ENCODE measurements around the gene TBL2.
"Not testable (repeated sequence)": the region's sequence is repeated elsewhere in the genome, so short reads cannot be mapped to it uniquely, and the experiment has no call there.

The TBL2 gene

DNA sequence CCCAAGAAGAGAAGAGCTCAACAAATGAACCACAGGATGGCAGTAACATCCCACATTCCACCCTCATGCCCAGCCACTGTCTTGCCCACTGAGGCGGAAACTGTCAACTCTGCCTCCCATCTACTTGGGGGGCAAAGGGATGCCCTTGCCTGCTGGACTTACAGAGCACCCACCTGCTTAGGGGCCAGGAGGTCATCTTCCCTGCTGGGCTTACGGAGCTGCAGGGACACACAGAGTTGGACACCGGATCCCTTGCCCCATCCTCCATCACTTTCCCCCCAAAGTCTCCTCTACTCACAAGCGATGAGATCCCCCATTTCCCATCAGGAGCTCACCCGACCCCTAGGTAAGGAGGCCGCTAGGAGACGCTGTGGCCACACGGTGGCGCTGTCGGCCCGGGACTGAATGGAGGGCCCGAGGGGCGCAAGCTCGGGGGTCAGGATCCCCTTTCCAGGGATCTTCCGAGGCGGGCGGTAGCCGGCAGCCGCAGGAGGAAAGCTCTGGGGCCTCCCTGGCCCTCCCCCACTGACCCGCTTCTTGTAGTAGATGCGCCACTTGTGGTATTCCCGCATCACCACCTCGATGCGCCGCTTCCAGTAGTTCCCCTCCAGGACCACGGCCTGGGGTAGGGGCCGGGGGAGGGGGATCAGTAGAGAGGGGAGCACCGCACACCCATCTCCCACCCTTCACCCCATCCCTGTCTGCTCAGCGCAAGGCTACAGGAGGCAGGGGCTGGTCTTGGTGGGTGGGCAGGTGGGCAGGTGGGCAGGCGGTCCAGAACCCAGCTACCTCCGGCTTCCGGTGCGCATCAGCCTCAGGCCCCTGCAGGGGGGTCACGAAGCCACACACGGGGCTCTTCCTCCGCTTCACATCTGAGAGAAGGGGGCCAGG lies 28.7 kb upstream of the TBL2 start:
- peak; percentile 20 for DNase-seq (ENCODE audit: low read depth)

- no peak for DNase-seq (ENCODE audit: low read depth)
These were observed 27.3 kb upstream of the TBL2 start for GRCh38 chr7:73605601-73606220.

- no peak for DNase-seq (ENCODE audit: low read depth)
These were observed 24.6 kb upstream of the TBL2 start for GRCh38 chr7:73602721-73603651.

DNA sequence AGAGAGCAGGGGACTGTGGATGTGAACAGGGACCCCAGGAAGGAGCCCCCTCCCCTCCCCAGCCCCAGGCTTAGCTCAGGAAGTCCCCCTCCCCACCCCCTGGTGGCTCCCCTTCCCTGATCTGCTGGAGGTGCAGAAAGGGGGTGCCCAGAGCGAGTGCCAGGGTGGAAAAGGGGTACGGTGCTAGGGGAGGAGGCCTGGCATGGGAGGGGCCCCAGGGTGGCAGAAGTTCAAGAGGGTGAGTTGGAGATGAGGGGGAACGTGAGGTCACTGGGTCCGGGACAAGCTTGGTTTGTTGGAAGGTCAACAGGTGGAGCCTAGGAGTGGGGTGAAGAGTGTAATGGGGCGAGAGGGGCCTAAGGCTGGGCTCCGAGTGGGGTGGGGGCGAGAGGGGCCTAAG lies 21.5 kb upstream of the TBL2 start:
- no peak for DNase-seq (ENCODE audit: low read depth)

DNA sequence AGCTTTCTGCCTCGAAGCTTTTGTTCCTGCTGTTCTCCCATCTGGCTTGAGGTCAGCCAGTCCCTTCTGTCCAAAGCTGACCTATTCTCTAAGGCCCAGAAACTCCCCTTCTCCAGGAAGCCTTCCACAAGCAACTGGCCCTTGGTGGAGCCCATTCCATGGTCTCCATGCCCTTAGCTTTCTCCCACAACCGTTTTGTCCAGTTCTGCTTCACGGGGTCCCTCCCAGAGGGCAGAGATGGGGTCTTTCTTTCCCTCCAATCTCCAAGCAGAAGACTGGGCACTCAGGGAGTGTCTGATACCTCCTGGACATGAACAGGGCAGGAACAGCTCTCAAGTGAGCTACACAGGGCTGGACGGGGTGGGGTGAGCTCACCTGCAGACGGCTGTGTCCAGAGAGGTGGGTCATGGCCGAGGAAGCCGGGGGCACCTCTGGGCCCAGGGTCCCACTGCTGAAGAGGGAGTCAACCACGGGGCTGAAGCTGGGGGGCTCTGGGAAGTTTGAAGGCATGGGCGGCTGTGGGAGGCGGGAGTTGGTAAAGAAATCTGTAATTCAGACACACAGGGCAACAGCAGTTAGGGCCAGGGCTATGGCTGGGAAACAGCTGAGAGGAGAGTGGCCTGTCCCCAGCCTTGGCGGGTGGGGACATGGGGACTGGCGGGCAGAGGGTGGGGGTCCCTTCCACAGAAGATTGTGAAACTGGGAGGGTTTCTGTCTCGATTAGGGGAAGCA lies 20.9 kb upstream of the TBL2 start:
- DNase-seq (ENCODE audit: low read depth) = no peak

GRCh38 chr7:73597978-73598782 lies 19.8 kb upstream of the TBL2 start:
- no peak for DNase-seq (ENCODE audit: low read depth)

- DNase-seq (ENCODE audit: low read depth) = no peak
These were observed 18.0 kb upstream of the TBL2 start for GRCh38 chr7:73596191-73597065.

GRCh38 chr7:73595358-73595757 lies 17.0 kb upstream of the TBL2 start:
- no peak for DNase-seq (ENCODE audit: low read depth)

DNA sequence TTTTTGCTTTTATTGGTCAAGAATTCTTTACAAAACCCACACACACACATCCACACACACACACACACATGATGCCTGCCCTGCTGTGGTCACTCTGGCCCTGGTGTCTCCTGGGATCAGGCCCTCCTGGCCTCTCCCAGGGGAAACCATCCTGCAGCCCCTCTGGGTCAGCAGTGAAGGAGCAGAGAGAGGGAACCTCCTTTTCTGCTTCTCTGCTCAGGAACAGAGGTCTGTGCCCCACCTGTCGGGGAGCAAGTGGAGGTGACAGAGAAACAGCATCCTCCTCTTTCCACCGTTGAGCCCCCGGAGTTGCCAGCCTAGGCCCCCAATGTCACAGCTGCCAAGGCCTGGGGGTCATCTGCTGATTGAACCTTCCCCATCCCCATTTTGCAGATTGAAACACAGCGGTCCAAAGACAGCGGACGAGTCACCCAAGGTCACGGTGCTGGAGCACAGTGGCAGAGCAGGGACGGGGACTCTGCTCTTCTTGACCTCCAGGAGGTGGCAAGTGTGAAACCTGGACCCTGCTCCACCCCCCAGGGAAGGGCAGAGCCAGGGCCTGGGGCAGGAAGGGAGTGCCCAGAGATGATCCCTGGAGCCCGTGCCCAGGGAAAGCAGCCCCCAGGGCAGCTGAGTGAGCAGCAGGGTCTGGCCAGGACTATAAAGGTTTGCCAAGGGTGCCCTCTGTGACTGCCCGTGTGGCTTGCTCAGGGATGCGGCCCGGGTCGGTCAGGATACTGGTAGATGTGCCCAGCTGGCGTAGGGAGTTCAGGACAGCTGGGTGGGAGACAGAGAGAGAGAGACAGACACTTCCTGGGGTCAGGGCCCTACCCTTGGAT lies 15.0 kb upstream of the TBL2 start:
- DNase-seq (ENCODE audit: low read depth) = no peak

GRCh38 chr7:73586911-73587310 lies 8.5 kb upstream of the TBL2 start:
- DNase-seq (ENCODE audit: low read depth) = no peak

DNA sequence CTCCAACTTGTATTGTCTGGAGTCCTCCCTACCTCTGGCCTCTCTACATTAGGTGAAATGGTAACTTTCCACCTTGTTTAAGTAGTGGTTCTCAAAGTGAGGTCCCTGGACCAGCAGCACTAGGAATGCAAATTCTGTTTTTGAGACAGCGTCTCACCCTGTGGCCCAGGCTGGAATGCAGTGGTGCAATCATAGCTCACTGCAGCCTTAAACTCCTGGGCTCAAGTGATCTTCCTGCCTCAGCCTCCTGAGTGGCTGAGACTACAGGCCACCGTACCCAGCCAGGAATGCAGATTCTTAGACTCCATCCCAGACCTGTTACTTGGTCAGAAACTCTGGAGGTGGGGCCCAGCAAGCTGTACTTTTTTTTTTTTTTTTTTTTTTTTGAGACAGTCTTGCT lies 6.8 kb upstream of the TBL2 start:
- DNase-seq (ENCODE audit: low read depth) = no peak

DNA sequence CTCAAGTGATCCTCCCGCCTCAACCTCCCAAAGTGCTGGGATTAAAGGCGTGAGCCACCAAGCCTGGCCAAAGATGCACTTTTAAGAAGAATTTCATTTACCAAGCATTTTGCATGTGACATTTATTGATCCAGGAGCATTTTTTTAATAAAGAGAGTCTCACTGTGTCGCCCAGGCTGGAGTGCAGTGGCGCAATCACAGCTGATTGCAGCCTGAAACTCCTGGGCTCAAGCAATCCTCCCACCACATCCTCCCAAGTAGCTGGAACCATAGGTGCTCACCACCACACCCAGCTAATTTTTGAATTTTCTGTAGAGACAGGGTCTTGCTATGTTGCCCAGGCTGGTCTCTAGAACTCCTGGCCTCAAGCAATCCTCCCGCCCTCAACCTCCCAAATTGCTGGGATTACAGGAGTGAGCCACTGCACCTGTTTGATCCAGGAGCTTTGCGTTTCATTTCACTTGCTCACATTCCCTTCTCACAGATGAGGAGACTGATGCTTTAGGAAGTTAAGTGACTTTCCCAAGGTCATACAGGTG lies 4.4 kb upstream of the TBL2 start:
- no peak for DNase-seq (ENCODE audit: low read depth)

DNA sequence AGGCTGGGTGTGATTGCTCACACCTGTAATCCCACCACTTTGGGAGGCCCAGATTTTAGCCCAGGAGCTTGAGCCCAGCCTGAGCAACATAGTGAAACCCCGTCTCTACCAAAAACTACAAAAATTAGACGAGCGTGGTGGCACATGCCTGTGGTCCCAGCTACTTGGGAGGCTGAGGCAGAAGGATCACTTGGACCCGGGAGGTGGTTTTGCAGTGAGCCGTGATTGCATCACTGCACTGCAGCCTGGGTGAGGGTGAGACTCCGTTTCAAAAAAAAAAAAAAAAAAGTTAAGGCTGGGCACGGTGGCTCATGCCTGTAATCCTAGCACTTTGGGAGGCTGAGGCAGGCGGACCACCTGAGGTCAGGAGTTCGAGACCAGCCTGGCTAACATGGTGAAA lies 2.6 kb upstream of the TBL2 start:
- DNase-seq (ENCODE audit: low read depth) = not testable (repeated sequence)

DNA sequence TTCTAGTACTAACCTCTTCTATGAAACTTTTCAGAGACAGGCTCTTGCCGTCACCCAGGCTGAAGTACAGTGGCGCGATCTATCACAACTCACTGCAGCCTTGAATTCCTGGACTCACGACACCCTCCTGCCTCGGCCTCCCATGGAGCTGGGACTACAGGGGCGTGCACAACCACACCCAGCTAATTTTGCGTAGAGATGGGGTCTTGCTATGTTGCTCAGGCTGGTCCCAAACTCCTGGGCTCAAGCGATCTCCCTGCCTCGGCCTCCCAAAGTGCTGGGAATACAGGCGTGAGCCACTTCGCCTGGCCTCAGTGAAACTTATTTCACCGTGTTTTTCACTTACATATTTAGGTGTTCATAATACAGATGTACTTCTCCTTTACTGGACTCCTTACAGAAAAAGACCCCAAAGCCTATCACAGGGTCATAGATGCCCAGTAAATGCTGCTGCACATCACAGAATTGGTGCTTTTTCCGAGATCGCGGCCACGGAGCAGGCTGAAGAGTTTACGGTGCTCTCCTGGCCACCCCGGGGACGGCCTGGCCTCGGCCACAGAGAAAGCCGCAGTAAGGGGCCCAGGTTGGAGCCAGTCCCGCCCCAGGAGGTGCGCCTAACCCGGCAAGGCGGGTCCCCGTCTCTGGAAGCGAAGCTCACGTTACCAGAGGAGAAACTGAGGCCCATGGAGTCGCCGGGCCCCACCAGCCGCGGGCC lies 595 bp downstream of the TBL2 start:
- no peak for DNase-seq (ENCODE audit: low read depth)

- DNase-seq (ENCODE audit: low read depth) = no peak
These were observed 4.6 kb downstream of the TBL2 start for GRCh38 chr7:73573791-73574190.

DNA sequence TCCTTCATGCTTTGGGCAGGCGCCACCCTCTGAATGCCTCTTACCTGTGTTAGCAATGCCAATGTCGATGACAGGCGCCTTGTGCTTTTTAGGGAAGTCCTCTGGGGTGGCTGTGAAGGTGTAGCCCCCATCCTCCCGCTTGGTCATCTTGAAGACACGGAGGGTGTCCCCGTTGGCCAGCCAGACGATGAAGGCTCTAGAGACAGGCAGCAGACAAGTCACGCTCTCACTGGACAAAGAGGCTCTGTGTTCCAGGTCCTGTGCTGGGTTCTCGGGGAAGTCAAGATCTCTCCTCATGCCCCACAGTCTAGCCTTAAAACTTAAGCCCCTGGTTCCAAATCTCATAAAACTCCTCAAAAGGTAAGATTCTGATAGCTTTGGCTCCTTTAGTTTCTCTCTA lies 5.1 kb downstream of the TBL2 start:
- no peak for DNase-seq (ENCODE audit: low read depth)

DNA sequence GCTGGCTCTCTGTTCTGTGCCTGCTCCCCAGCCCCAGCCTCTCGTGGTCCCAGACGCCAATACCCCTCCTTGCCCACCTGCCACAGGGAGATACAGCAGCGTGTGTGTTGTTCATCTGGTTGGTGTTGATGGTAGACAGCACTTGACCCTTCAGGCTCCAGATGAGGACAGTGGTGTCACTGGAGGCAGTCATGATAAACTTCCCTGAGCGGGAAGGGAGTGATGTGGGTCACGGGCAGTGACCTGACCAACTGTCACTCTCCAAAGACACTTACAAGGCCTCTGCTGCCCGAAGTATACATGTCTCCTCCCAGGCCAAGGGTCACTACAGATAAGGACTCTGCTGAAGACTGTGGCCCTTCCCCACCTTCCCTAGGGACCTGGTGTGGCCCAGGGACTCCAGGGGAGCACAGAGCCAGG lies 5.6 kb downstream of the TBL2 start:
- no peak for DNase-seq (ENCODE audit: low read depth)

GRCh38 chr7:73570977-73571376 lies 7.4 kb downstream of the TBL2 start:
- DNase-seq (ENCODE audit: low read depth) = no peak
